Peyer's patch (tissue), 4 donors: ENCODE data around the gene PLA2G2C.
"Not testable (repeated sequence)": the region's sequence is repeated elsewhere in the genome, so short reads cannot be mapped to it uniquely, and the experiment has no call there.

Experiments used
- CTCF ChIP-seq, 6 experiments: fragments of 450-650 bp in 4 of 6; fragments of 200-600 bp in 2 of 6; sonication (generic) in 1 of 6; IDR thresholded peaks; one replicate each; pipeline ENCODE4 v1.5.1; 2017 to 2019; ENCODE audit warnings: antibody characterized with exemption in 6 of 6, mild to moderate bottlenecking in 3 of 6, moderate library complexity in 1 of 6
- POLR2A ChIP-seq, 2 donors: fragments of 450-650 bp; IDR thresholded peaks; one replicate each; pipeline ENCODE4 v1.5.1; 2017; ENCODE audit warnings: antibody characterized with exemption in 2 of 2, mild to moderate bottlenecking in 2 of 2, moderate library complexity in 2 of 2

GRCh38 chr1:20219053-20219452, 32.7 kb upstream of the PLA2G2C start:
- not testable (repeated sequence) for TF ChIP-seq POLR2A, CTCF (IDR thresholded peaks at IDR 0.05)
